ENCODE results near the gene LIMK1.

- TF ChIP-seq CTCF (IDR thresholded peaks at IDR 0.05; ENCODE audit: low read depth, low read length): no peak
- TF ChIP-seq, protein P1, sequence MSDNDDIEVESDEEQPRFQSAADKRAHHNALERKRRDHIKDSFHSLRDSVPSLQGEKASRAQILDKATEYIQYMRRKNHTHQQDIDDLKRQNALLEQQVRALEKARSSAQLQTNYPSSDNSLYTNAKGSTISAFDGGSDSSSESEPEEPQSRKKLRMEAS (IDR thresholded peaks at IDR 0.05; ENCODE audit: low read depth, low read length): no peak
Observed at GRCh38 chr7:74099031-74099430, 15.4 kb downstream of the LIMK1 start.

All from NB4 (cell line).